Measurements from ENCODE around the gene RASAL2.

GRCh38 chr1:178232949-178233348 is 139.0 kb downstream of the RASAL2 start:
- TF ChIP-seq CTCF (IDR thresholded peaks at IDR 0.05) (no peak), POLR2A (IDR thresholded peaks at IDR 0.05) (no peak)

Data from adrenal gland (tissue), 5 donors.